Suprapubic skin (tissue), 3 donors: ENCODE results near the gene HRH2.

ENCODE experiments used
- EP300 ChIP-seq: sonication (generic); formaldehyde crosslinking; IDR thresholded peaks from one replicate; pipeline ENCODE4 v1.6.1; 2017; ENCODE audit warnings: antibody characterized with exemption
- POLR2A ChIP-seq, 2 donors: fragments of 450-650 bp; IDR thresholded peaks; one replicate each; pipeline ENCODE4 v1.6.1; 2017; ENCODE audit warnings: antibody characterized with exemption in 2 of 2, mild to moderate bottlenecking in 2 of 2, moderate library complexity in 2 of 2
- TF ChIP-seq, protein P1 (sequence below), 2 donors: fragments of 200-600 bp in 1 of 2; fragments of 450-650 bp in 1 of 2; sonication (generic) in 1 of 2; IDR thresholded peaks; one replicate each; pipeline ENCODE4 v1.5.1; 2016 to 2019; ENCODE audit warnings: antibody characterized with exemption in 2 of 2, mild to moderate bottlenecking in 1 of 2, moderate library complexity in 1 of 2

DNA sequence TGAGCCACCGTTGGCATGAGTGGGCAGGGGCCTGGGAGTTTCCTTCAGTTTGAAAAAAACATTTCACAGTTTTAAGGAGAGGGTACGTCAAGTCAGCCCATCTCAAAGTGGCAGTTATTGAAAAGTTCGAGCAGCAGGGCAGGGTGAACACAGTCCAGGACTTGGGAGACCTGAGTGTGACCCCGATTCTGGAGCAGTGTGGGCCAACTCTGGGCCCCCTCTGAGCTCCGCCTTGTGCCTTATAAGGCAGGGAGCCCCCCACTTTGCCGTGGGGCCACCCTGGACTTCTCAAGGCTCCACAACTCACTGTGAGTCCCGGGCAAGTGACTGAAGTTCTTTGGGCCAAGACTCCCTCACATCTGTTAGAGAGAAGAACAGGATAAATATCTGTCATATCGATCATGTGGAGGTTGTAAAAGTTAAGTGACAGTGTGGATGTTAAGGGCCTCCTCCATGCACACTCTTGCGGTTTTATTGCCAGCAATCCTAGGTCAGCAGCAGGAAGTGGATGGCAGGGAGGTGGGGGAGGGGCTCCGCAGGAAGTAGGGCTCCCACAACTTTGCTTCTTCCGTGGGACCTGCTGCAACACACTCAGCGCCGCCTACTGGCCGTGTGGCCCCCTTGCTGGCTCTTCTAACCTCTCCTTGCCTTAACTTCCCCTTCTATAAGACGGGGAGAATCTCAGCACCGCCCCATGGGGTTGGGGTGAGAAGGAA is 38.4 kb downstream of the HRH2 start:
- TF ChIP-seq, protein P1, sequence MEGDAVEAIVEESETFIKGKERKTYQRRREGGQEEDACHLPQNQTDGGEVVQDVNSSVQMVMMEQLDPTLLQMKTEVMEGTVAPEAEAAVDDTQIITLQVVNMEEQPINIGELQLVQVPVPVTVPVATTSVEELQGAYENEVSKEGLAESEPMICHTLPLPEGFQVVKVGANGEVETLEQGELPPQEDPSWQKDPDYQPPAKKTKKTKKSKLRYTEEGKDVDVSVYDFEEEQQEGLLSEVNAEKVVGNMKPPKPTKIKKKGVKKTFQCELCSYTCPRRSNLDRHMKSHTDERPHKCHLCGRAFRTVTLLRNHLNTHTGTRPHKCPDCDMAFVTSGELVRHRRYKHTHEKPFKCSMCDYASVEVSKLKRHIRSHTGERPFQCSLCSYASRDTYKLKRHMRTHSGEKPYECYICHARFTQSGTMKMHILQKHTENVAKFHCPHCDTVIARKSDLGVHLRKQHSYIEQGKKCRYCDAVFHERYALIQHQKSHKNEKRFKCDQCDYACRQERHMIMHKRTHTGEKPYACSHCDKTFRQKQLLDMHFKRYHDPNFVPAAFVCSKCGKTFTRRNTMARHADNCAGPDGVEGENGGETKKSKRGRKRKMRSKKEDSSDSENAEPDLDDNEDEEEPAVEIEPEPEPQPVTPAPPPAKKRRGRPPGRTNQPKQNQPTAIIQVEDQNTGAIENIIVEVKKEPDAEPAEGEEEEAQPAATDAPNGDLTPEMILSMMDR (IDR thresholded peaks at IDR 0.05) = peak; percentile 10 to 38
- TF ChIP-seq POLR2A (IDR thresholded peaks at IDR 0.05) = no peak
- no peak for TF ChIP-seq EP300
